ENCODE measurements around the gene OR8J3. TPM values are rescaled to one million over a fixed set of nuclear protein-coding genes. Genes with fewer than 3 reads are reported as not detected.
"Not testable (repeated sequence)": the region's sequence is repeated elsewhere in the genome, so short reads cannot be mapped to it uniquely, and the experiment has no call there.

The OR8J3 gene, protein sequence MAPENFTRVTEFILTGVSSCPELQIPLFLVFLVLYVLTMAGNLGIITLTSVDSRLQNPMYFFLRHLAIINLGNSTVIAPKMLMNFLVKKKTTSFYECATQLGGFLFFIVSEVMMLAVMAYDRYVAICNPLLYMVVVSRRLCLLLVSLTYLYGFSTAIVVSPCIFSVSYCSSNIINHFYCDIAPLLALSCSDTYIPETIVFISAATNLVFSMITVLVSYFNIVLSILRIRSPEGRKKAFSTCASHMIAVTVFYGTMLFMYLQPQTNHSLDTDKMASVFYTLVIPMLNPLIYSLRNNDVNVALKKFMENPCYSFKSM
- total RNA-seq, result not detected in 2 replicates
- polyA plus RNA-seq (2012), result not detected

- no peak for DNase-seq (ENCODE audit: low read depth)
These were observed at the start of gene OR8J3 for GRCh38 chr11:56140151-56140661. TSS of gene OR8J3 (minus strand) at chr11:56140201. CDS start at chr11:56137718, 2,483 bp downstream.

DNA sequence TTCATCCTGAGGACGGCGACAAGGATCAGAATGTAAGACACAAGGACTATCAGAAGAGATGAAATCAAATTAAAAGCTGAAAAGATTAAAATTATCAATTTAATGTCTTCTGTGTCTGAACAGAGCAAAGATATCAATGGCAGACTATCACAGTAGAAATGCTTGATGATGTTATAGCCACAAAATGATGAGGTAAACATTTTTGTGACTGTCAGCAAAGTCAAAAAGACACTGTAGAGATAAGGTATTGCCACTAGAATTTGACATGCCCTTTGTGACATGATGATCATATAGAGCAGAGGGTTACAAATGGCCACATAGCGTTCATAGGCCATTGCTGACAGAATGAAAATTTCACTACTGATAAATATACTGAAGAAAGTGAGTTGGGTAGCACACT, 48.6 kb upstream of the OR8J3 start:
- no peak for DNase-seq (ENCODE audit: low read depth)

DNA sequence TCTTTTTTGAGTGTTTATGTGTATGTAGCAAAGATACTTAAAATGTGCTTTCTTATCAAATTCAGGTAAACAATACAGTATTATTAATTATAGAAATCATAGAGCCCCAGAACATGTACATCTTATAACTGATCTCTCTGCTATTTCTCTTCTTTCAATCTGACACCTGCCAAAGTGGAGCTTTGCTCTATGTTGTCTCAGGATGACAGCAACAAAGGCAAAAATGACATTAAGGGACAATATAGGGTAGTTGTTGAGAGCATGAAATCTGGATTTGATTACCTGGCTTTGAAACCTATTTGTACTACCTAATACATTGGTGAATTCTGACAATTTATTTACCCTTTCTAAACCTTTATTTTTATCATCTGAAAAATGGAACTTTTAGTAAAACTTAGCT, 43.5 kb upstream of the OR8J3 start:
- DNase-seq (ENCODE audit: low read depth), result no peak

GRCh38 chr11:56176318-56176717, 36.3 kb upstream of the OR8J3 start, which contains the start of gene OR5J2:
TSS of gene OR5J2 (plus strand) at chr11:56176618. CDS start at chr11:56176618, 0 bp downstream.
- DNase-seq (ENCODE audit: low read depth), result no peak

DNA sequence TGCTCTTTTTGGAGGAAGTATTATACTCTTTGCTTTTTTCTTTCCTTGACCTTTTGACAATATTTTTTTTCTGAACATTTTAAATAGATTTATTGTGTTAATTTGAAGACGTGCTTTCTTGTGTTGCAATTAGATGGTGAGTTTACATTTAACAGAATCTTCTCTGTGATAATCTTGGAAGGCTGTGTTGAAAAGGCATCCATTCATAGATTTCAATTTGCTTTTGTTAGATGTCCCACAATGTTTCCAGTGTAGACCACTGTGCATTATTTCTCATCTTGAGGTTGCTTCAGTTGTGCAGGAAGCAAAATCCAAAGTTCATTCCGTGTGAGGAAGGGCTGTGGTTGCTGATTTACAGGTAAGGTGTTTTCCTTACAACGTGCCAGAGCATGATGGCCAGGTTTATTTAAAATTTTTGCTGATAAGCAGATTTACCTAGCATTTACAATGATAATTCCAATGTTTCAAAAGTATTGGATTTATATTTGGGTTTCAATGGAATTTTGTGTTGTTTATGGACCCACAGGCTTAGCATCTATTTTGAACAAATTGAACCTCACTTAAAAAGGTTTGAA, 32.3 kb upstream of the OR8J3 start:
- no peak for DNase-seq (ENCODE audit: low read depth)

DNA sequence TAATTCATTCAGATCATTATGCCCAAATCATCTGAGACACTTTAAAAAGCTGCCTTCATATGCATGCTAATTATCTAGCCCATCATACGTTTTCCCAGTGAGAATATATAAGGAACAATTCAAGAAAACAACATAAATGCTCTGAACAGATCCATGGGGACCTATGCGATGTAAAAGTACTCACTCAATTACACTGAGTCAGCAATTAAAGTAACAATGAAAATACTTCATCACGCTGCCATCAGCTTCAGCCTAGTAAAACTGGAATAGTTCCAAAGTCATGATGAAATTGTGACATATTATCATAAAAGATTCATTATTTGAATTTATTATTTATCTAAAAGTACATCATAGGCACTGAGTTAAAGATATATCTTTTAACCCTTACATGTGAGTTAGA, 23.8 kb upstream of the OR8J3 start:
- no peak for DNase-seq (ENCODE audit: low read depth)

DNA sequence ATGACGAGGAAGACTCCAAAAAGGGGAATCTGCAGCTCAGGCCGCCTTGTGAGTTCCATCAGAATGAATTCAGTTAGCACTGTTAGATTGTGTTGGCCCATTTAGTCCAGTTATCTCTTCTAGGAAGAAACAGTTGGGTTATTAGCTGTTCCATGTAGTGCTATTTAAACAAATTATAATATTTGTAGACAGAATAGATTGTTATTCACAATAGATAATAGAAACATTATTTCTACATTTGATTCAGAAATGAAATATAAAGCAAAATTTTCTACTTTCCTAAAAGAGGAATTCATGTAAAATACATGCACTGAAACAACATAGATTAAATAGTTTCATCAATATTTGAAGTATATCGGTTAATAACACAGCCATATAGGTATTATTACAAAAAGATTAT, 20.2 kb upstream of the OR8J3 start, which contains the start of gene OR8K5:
OR8K5 (minus strand) TSS at position 101 of the 400 bp plus-strand sequence; CDS start at position 101, 0 bp downstream.
- no peak for DNase-seq (ENCODE audit: low read depth)

- no peak for DNase-seq (ENCODE audit: low read depth)
These were observed 12.3 kb upstream of the OR8J3 start for GRCh38 chr11:56152333-56152732.

GRCh38 chr11:56151376-56151775, 11.4 kb upstream of the OR8J3 start:
- DNase-seq (ENCODE audit: low read depth), result no peak

- not testable (repeated sequence) for DNase-seq (ENCODE audit: low read depth)
These were observed 3.7 kb upstream of the OR8J3 start for GRCh38 chr11:56143681-56144080.

DNA sequence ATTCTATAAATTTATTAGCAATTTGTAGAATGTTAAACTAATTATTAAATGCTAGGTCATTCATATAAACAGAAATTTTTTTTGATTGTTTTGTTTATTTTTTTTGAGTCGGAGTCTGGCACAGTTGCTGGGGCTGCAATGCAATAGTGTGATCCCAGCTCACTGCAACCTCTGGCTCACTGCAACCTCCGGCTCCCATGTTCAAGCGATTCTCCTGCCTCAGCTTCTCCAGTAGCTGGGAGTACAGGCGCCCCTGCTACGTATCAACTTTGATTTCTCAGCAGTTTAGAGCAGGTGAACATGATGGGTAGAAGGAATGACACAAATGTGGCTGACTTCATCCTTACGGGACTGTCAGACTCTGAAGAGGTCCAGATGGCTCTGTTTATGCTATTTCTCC, 17.9 kb downstream of the OR8J3 start, which contains the start of gene OR8H3:
OR8H3 (plus strand) TSS at position 301 of the 400 bp plus-strand sequence; CDS start at position 301, 0 bp downstream.
- no peak for DNase-seq (ENCODE audit: low read depth)

DNA sequence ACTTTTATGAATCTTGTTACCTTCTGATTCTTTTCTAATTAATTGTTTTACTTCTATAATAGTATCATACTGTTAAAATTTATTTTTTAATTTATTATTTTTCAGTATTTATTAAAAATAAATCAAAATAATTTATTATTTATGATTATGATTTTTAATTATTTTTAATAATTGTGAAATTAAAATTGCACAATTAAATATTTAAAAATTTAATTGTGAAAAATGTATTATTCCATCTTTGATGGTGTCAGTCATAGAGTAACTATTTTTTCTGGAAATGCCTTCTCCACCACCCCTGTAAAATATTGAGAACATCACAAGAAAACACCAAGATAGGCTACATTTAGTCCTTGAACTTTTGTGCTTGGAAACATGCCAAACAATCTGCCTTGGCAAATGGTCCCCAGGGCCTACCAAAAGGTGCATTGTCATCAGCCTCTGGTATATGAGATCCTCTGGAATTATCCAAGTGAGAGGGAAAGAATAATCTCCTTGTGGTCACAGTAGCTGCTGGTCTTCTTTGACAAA, 36.7 kb downstream of the OR8J3 start, which contains the start of gene OR8H2:
OR8H2 (plus strand) TSS at position 478 of the 528 bp plus-strand sequence. CDS start 1,356 bp downstream, outside the sequence.
- DNase-seq (ENCODE audit: low read depth), result no peak

DNA sequence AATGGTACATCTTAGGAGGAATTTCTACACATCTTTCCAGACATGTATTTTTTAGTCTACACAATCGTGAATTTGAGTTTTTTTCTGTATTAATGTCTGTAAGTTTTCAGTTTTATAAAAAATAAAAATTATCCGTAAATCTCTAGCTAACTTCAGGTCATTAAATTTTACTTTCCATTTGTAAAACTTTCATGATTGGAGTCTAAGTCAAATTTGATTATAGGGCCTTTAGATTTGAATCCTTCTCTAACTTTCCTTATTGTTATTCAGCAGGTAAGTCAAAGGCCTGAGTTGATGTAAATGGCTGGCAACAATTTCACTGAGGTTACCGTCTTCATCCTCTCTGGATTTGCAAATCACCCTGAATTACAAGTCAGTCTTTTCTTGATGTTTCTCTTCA, 47.0 kb downstream of the OR8J3 start, which contains the start of gene OR8I2:
OR8I2 (plus strand) TSS at position 301 of the 400 bp plus-strand sequence; CDS start at position 301, 0 bp downstream.
- no peak for DNase-seq (ENCODE audit: low read depth)

GRCh38 chr11:56089697-56090096, 50.3 kb downstream of the OR8J3 start:
- DNase-seq (ENCODE audit: low read depth), result no peak

Other genes starting within 250 kb of the OR8J3 start
- gene OR5W2, start 225.6 kb downstream of the OR8J3 start, total RNA-seq, result not detected in 2 replicates
- gene OR5I1, start 203.8 kb downstream of the OR8J3 start, total RNA-seq, result not detected in 2 replicates
- not detected in 2 replicates for gene OR10AG1, start 170.3 kb downstream of the OR8J3 start, total RNA-seq
- not detected in 2 replicates for gene OR5F1, start 145.6 kb downstream of the OR8J3 start, total RNA-seq
- gene OR5AS1, start 112.5 kb downstream of the OR8J3 start, total RNA-seq, result not detected in 2 replicates
- gene OR8I2, start 46.9 kb downstream of the OR8J3 start, total RNA-seq, result not detected in 2 replicates
- not detected in 2 replicates for gene OR8H2, start 36.5 kb downstream of the OR8J3 start, total RNA-seq
- gene OR8H3, start 17.8 kb downstream of the OR8J3 start, total RNA-seq, result not detected in 2 replicates
- gene OR8K5, start 20.1 kb upstream of the OR8J3 start, total RNA-seq, result not detected in 2 replicates
- gene OR5J2, start 36.4 kb upstream of the OR8J3 start, total RNA-seq, result not detected in 2 replicates
- gene OR5T2, start 94.1 kb upstream of the OR8J3 start, total RNA-seq, result not detected in 2 replicates
- gene OR5T3, start 112.1 kb upstream of the OR8J3 start, total RNA-seq, result not detected in 2 replicates
- gene OR5T1, start 134.0 kb upstream of the OR8J3 start, total RNA-seq, result not detected in 2 replicates
- gene OR8H1, start 152.1 kb upstream of the OR8J3 start, total RNA-seq, result not detected in 2 replicates
- not detected in 2 replicates for gene OR8K3, start 174.9 kb upstream of the OR8J3 start, total RNA-seq
- not detected in 2 replicates for gene OR8K1, start 205.8 kb upstream of the OR8J3 start, total RNA-seq
- not detected in 2 replicates for gene OR8J1, start 214.1 kb upstream of the OR8J3 start, total RNA-seq
- gene OR8U1, start 235.4 kb upstream of the OR8J3 start, total RNA-seq, result not detected in 2 replicates